ENCODE measurements around the gene PACS2. TPM values are rescaled to one million over a fixed set of nuclear protein-coding genes. Genes with fewer than 3 reads are reported as not detected.

Gene PACS2
- total RNA-seq, 4 donors from 2014 or later = 61.5 to 91.1 (median 74.7) TPM

GRCh38 chr14:105335735-105336476, 21.4 kb downstream of the PACS2 start:
- H3K4me1 ChIP-seq = peaks cover 0 to 89% (median 19%) of the 10 kb centered on the region in 3 donors

GRCh38 chr14:105336477-105337287, 22.1 kb downstream of the PACS2 start:
- no peak for ATAC-seq
- Histone ChIP-seq H3K4me3 (no peak overlapping the region), H3K27me3 (no peaks in the 10 kb centered on the region), H3K36me3 (no peaks in the 10 kb centered on the region), H3K27ac (no peak overlapping the region), H3K4me1 (peaks cover 0 to 90% (median 25%) of the 10 kb centered on the region in 3 donors), H3K9me3 (no peaks in the 10 kb centered on the region)
- 93 to 96% methylated on average over 3 to 12 of the region's 26 CpGs for WGBS, 2 donors (ENCODE audit: low coverage in 1 of 2)
- TF ChIP-seq POLR2A (IDR thresholded peaks at IDR 0.05) (no peak), EP300 (IDR thresholded peaks at IDR 0.05) (no peak), CTCF (IDR thresholded peaks at IDR 0.05) (no peak), POLR2AphosphoS5 (IDR thresholded peaks at IDR 0.05) (no peak)

More at GRCh38 chr14:105335735-105336476, 21.4 kb downstream of the PACS2 start:
- H3K4me3 ChIP-seq = no peak overlapping the region
- no peaks in the 10 kb centered on the region for H3K9me3 ChIP-seq
- no peak overlapping the region for H3K27ac ChIP-seq
- WGBS, 2 donors (ENCODE audit: low coverage in 1 of 2) = no CpG with 5 or more reads among the region's 33 CpGs
- H3K27me3 ChIP-seq = no peaks in the 10 kb centered on the region
- H3K36me3 ChIP-seq = no peaks in the 10 kb centered on the region
- no peak for TF ChIP-seq CTCF (IDR thresholded peaks at IDR 0.05)
- TF ChIP-seq POLR2AphosphoS5 (IDR thresholded peaks at IDR 0.05) = no peak
- TF ChIP-seq EP300 (IDR thresholded peaks at IDR 0.05) = no peak
- no peak for ATAC-seq

GRCh38 chr14:105337433-105337832, 22.9 kb downstream of the PACS2 start:
- TF ChIP-seq POLR2AphosphoS5 (IDR thresholded peaks at IDR 0.05) = no peak
- no peaks in the 10 kb centered on the region for H3K36me3 ChIP-seq
- H3K9me3 ChIP-seq = no peaks in the 10 kb centered on the region
- no peaks in the 10 kb centered on the region for H3K27me3 ChIP-seq
- H3K4me1 ChIP-seq = peaks cover 0 to 98% (median 25%) of the 10 kb centered on the region in 3 donors
- 76 to 93% methylated on average over 4 to 6 of the region's 6 CpGs for WGBS, 2 donors (ENCODE audit: low coverage in 1 of 2)
- H3K27ac ChIP-seq = peak overlapping the region in 1 of 4 donors; percentile 65
- ATAC-seq = no peak
- no peak overlapping the region for H3K4me3 ChIP-seq

- Histone ChIP-seq H3K27ac (peak overlapping the region in 3 of 4 donors; percentile 9 to 65 (median 40)), H3K4me1 (peaks cover 0 to 100% (median 29%) of the 10 kb centered on the region in 3 donors), H3K27me3 (no peaks in the 10 kb centered on the region), H3K9me3 (no peaks in the 10 kb centered on the region), H3K36me3 (no peaks in the 10 kb centered on the region), H3K4me3 (no peak overlapping the region)
- peak; percentile 60 for ATAC-seq
- TF ChIP-seq POLR2AphosphoS5 (IDR thresholded peaks at IDR 0.05) = no peak
- no peak for TF ChIP-seq EP300 (IDR thresholded peaks at IDR 0.05)
- TF ChIP-seq POLR2A (IDR thresholded peaks at IDR 0.05) = no peak
- TF ChIP-seq CTCF (IDR thresholded peaks at IDR 0.05) = no peak
- 38% methylated on average over 5 of the region's 18 CpGs; no CpG with 5 or more reads in 1 of the 2 donors for WGBS, 2 donors (ENCODE audit: low coverage in 1 of 2)
Measured at GRCh38 chr14:105337966-105338741, 23.6 kb downstream of the PACS2 start.
